Dermis microvascular lymphatic vessel endothelial cell (primary cell): ENCODE results near the gene CIB1. TPM values are rescaled to one million over a fixed set of nuclear protein-coding genes. Genes with fewer than 3 reads are reported as not detected.
"Not testable (repeated sequence)": the region's sequence is repeated elsewhere in the genome, so short reads cannot be mapped to it uniquely, and the experiment has no call there.

Experiments
- DNase-seq, 2 donors: peaks; one replicate each; pipeline versions ENCODE4 v3.0.0 to v3.0.0-alpha.2; 2010; ENCODE audit warnings: low read depth in 2 of 2
- total RNA-seq: library from RNA; depleted of rRNA; stranded (reverse); fragments of >200 nt; gene quantifications from 2 replicates; pipeline ENCODE4 v1.2.1, GENCODE V29; 2014

CIB1 gene
- total RNA-seq, 1 donor from 2014 or later = 40.1 TPM

GRCh38 chr15:90200534-90201129 is 33.1 kb downstream of the CIB1 start:
- DNase-seq = no peak

GRCh38 chr15:90194655-90195054 is 39.1 kb downstream of the CIB1 start:
- DNase-seq = no peak

- DNase-seq = no peak
These were observed 40.6 kb downstream of the CIB1 start for GRCh38 chr15:90192961-90193786.

- no peak for DNase-seq
These were observed 41.8 kb downstream of the CIB1 start for GRCh38 chr15:90191794-90192509.

GRCh38 chr15:90191344-90191687 is 42.4 kb downstream of the CIB1 start:
- DNase-seq = no peak

GRCh38 chr15:90190606-90191343 is 43.0 kb downstream of the CIB1 start:
- DNase-seq = no peak

- DNase-seq = no peak
These were observed 43.8 kb downstream of the CIB1 start for GRCh38 chr15:90189781-90190467.

GRCh38 chr15:90188914-90189748 is 44.6 kb downstream of the CIB1 start:
- DNase-seq = no peak

- DNase-seq = not testable (repeated sequence)
These were observed 45.7 kb downstream of the CIB1 start for GRCh38 chr15:90188065-90188464.

GRCh38 chr15:90187257-90187868 is 46.4 kb downstream of the CIB1 start:
- DNase-seq = no peak

- no peak for DNase-seq
These were observed 48.7 kb downstream of the CIB1 start for GRCh38 chr15:90184786-90185704.

- DNase-seq = no peak
These were observed 49.5 kb downstream of the CIB1 start for GRCh38 chr15:90184119-90184785.

- no peak for DNase-seq
These were observed 52.0 kb downstream of the CIB1 start for GRCh38 chr15:90181776-90182175.

Other genes with a start within 250 kb of the CIB1 start
- 8.7 and 12.8 TPM in 2 replicates for gene ZNF710, start 232.6 kb downstream of the CIB1 start, total RNA-seq
- 103 and 113 TPM in 2 replicates for gene IDH2, start 131.5 kb downstream of the CIB1 start, total RNA-seq
- gene SEMA4B, start 32.6 kb downstream of the CIB1 start, total RNA-seq = 5.6 and 11.3 TPM in 2 replicates
- gene GDPGP1, start 268 bp upstream of the CIB1 start, total RNA-seq = 9.2 and 10.0 TPM in 2 replicates
- gene TTLL13, start 15.6 kb upstream of the CIB1 start, total RNA-seq = under 0.01 and 0.13 TPM in 2 replicates
- 46.0 and 71.7 TPM in 2 replicates for gene NGRN, start 31.7 kb upstream of the CIB1 start, total RNA-seq
- 0.64 and 1.1 TPM in 2 replicates for gene ZNF774, start 118.3 kb upstream of the CIB1 start, total RNA-seq
- 139 and 145 TPM in 2 replicates for gene IQGAP1, start 154.3 kb upstream of the CIB1 start, total RNA-seq